Measurements from ENCODE around the gene NUPR1.
A peak's percentile ranks its signal among the peaks of the same experiment; 100 is the strongest.
"Not testable (repeated sequence)": the region's sequence is repeated elsewhere in the genome, so short reads cannot be mapped to it uniquely, and the experiment has no call there.

NUPR1 gene

DNA sequence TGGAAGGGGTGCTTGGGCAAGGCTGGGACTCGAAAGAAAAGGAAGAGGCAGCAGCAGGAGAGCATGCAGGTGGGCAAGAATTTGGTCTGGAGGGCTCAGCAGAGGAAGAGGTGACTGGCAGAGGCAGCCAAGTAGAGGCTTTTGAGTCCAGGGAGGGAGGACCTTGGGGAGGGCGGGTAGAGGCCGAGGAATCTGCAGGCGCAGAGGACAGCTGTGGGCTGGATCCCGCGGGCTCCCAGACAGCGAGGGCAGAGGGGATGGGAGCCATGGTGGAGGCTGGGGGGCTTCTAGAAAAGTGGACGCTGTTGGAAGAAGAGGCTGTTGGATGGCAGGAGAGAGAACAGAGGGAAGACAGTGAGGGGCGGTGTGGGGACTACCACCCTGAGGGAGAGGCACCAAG is 41.4 kb downstream of the NUPR1 start:
- DNase-seq, result no peak

DNA sequence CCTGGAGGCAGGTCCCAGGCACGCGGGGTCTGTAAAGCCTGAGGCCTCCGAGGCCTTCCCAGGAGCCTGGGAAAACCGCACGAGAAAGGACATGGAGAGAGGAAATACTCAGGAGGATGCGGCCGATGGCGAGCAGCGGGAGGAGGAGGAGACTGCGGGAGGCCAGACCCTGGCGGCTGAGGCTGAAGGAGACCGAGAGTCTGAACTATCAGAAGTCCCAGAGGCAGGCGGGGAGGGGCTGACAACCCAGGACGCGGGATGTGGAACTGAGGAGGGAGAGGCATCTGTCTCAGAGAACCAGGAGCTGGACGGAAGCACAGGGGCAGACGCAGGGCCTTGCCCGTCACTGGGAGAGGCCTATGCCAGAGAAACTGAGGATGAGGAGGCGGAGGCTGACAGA is 41.9 kb downstream of the NUPR1 start:
- DNase-seq, result no peak

DNA sequence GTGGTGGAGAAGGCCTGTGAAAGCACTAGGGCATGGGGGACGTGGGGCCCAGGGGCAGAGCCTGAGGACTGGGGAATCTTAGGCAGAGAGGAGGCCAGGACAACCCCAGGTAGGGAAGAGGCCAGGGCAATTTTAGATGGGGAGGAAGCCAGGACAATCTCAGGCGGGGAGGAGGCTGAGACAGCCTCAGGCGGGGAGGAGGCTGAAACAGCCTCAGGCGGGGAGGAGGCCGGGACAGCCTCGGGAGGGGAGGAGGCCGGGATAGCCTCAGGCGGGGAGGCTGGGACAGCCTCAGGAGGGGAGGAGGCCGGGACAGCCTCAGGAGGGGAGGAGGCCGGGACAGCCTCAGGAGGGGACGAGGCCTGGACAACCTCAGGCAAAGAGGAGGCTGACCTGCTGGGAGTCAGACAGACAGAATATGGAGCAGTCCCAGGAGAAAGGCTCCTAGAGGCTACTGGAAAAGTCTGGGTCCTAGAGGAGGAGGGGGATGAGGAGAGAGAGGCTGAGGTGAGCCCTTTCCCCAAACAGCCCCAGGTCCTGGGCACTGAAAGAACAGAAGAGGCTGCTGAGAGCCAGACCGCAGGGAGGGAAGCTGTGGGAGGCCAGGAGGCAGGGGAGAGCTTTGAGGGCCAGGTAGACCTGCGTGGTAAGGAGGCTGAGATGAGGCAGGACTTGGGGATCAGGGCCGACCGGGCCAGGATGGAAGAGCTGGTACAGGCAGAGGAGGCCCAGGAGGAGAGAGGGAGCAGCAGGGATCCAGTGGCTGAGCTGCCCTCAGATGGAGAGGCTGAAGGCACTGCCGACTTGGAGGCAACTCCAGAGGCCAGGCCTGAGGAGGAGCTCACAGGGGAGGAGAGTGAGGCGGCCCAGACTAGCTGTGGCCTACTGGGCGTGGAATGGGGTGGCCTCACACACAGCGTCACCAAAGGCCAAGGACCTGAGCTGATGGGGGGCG is 42.7 kb downstream of the NUPR1 start:
- DNase-seq, result no peak

DNA sequence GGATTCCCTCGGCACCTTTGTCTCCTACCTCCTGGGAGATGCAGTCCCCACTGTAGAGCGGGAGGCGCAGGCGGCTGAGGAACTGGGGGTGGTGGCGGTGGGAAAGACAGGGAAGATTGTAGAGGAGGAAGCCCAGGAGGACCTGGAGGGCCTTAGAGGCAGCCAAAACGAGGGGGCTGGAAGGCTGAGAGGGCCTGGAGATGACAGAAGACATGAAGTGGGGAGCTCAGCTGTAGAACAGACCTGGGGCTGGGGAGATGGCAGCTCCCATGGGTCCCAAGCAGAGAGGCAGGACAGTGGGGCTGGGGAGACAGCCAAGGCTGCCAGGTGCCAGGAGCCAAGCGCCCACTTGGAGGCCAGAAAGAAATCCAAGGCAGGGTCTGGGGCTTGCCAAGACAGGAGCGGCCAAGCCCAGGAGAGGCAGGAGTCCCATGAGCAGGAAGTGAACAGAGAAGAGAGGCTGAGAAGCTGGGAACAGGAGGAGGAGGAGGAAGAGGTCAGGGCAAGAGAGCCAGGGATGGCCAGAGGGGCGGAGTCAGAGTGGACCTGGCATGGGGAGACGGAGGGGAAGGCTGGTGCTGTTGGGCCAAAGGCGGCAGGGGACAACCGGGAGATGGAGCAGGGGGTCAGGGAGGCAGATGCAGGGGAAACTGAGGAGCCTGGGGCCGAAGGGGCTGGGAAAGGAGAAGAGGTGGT is 43.5 kb downstream of the NUPR1 start:
- DNase-seq, result no peak

DNA sequence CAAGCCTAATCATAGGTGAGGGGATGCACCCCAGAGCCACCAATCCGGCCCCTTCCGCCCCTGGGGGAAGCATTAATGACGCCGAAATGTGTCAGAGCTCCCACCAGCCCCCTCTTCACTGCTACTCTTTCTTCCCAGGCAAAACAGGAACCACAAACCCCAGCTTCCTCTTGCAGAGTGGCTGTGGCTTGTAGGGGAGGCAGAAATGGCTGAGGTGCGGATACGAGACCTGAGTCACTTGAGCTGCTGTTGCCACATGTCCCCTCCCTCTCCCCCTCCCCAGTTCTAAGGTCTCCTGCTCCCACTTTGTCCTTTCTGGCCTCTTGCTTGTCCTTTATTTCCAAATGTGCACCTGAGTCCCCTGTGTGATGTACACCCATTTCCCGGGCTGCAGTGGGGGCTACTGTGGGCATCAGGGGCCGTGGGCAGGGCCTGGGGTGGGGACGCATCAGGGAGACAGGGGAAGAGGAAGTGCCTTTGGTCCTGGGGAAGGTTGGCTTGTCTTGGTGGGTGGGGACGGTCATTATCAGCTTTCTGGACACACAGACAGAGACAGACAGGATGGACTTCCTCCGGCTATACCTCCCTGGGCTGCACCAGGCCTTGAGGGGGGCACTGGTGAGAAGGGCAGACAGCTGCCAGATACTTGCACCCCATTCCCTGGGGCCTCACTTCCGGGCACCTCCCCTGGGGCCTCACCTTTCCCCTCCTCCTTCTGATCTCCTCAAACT is 44.5 kb downstream of the NUPR1 start, which contains the start of gene APOBR:
Gene APOBR, plus strand, starts transcription at position 523 of the 731 bp plus-strand sequence. Its CDS starts 39 bp downstream, at position 562.
- DNase-seq, result peak; percentile 93

DNA sequence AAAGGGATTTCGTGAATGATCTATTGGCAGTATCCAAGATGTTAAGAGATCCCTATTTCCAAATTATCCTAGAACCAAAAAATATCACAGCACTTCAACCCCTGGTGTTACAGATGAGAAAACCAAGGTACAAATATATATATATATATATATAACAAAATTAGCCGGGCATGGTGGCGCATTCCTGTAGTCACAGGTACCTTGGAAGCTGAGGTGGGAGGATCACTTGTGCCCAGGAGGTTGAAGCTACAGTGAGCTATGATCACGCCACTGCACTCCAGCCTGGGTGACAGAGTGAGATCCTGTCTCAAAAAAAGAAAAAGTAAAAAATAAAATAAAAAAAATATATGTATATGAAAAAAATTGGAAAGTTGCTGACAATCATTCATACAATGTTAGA is 46.3 kb downstream of the NUPR1 start:
- no peak for DNase-seq

DNA sequence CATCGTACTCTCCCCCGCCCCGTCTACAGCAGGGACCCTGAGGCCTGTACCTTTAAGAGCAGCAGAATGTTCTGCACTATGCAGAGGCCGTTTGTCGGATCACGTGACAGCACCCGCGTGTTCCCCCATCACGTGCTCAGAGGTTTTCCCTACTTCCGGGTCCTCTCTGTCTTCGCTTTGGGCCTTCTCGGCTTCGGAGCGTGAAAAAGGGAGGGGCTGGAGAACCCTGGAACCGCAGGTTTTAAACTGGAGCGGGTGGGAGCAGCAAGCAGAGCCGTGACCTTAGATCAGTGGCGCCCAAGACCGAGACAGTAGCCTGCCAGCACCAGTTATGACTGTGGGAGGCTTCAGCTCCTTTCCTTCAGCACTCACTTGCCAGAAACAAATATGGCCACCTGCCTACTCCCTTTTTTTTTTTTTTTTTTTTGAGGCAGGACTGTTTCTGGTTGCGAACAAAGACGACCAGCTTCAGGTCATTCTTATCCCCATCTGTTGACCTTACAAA is 46.8 kb downstream of the NUPR1 start, which contains the start of gene CLN3:
Gene CLN3, minus strand, starts transcription at position 105 of the 505 bp plus-strand sequence. CDS start 315 bp downstream, outside the sequence.
- peak; percentile 94 for DNase-seq

DNA sequence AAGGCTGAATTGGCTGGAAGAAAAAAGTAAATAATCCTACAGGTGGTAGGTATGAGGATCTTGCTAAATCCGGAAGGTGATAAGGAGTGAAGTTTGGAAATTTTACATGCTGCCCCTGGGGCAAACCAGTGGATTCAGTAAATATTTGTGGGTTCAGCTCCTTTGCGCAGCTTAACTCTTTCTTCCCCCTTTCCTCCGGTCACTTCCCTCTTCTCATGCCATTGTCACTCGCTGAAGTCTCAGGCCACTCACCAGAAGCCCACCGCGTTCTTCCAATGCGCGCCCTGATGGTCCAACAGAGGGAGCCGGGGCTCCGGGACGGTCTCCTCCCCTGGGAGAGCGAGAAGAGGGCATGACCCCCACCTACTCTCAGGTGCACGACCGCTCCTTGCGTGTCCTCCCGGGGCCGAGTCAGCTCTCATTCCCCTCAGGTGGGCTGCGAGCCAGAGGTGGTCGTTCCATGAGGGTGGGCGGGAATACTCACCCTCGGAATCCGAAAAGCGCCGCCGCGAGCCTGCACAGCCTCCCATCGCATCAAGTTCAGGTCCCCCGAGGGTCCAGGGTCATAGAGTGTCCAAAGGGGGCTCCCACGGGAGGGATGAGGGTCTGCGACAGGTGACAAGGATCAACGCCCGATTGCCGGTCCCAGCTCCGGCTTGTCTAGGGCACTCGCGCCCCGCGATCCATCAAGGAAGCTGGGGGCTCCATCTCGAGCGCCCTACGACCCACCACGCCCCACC is 47.4 kb downstream of the NUPR1 start:
- peak; percentile 70 for DNase-seq

DNA sequence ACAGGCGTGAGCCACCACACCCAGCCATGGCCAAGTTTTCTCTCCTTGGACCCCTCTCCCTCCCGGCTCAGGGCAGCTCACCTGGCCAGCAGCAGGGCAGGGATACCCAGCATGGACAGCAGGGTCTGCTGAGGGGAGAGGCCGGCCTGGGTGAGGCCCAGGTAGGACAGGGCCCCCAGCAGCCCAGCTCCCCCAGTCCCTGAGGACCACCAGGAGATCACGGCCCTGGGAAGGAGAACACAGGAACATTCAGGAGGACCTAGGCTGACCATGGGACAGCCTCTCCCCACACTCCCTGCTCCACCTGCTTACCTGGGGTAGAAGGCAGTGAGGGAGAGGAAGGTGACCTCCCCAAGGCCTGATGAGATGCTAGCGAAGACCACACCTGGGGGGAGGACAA is 52.5 kb downstream of the NUPR1 start:
- DNase-seq, result no peak

DNA sequence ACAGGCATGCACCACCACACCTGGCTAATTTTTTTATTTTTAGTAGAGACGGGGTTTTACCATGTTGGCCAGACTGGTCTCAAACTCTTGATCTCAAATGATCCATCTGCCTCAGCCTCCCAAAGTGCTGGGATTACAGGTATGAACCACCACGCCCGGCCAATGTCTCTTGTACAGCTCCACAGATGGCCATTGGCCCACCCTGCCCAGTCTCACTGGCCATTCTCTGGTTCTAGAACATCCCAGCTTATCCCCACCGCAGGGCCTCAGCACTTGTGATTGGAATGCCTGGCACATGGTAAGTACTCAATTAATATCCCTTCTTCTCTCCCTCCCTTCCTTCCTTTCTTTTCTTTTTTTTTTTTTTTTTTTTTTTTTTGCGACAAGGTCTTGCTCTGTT is 55.4 kb downstream of the NUPR1 start:
- not testable (repeated sequence) for DNase-seq
